ENCODE results near the gene GPR84. TPM values are rescaled to one million over a fixed set of nuclear protein-coding genes. Genes with fewer than 3 reads are reported as not detected.

Gene GPR84
- total RNA-seq, 1 donor from 2014 or later, result not detected

- no peak for TF ChIP-seq CTCF (IDR thresholded peaks at IDR 0.05; ENCODE audit: insufficient read depth, low read depth, low read length)
- TF ChIP-seq EZH2 (IDR thresholded peaks at IDR 0.05; ENCODE audit: insufficient read depth, low read length), result no peak
- no peak overlapping the region for H3K4me3 ChIP-seq (ENCODE audit: insufficient read depth, low read depth, low read length)
- Mint-ChIP-seq H3K9me3 (ENCODE audit: unreplicated experiment) (no peaks in the 10 kb centered on the region), H3K27me3 (ENCODE audit: low read depth, unreplicated experiment) (no peaks in the 10 kb centered on the region), H3K36me3 (ENCODE audit: low read depth, unreplicated experiment) (peaks cover 2% of the 10 kb centered on the region), H3K4me1 (ENCODE audit: low read depth, unreplicated experiment) (peaks cover 25% of the 10 kb centered on the region), H3K27ac (ENCODE audit: unreplicated experiment) (no peak overlapping the region), H3K4me3 (ENCODE audit: unreplicated experiment) (no peak overlapping the region)
- H3K9ac ChIP-seq (ENCODE audit: low read length), result no peak overlapping the region
- peaks cover 86% of the 10 kb centered on the region for H3K79me2 ChIP-seq (ENCODE audit: insufficient read depth, low read length)
- peaks cover 24% of the 10 kb centered on the region for H4K20me1 ChIP-seq (ENCODE audit: insufficient read depth, low read length)
- no peaks in the 10 kb centered on the region for H3K27me3 ChIP-seq (ENCODE audit: insufficient read depth, low read length)
- H2AFZ ChIP-seq (ENCODE audit: low read depth, low read length), result no peak overlapping the region
- H3K9me3 ChIP-seq (ENCODE audit: insufficient read depth, low read depth, low read length), result no peaks in the 10 kb centered on the region
- H3K27ac ChIP-seq (ENCODE audit: low read depth, low read length), result no peak overlapping the region
- H3K4me1 ChIP-seq (ENCODE audit: insufficient read depth, low read length), result peaks cover 19% of the 10 kb centered on the region
- FAIRE-seq, result no peak
- H3K36me3 ChIP-seq (ENCODE audit: insufficient read depth, low read length), result no peaks in the 10 kb centered on the region
- DNase-seq (ENCODE audit: low read depth), result no peak
- H3K4me2 ChIP-seq (ENCODE audit: low read length), result no peak overlapping the region
These were observed 32.8 kb downstream of the GPR84 start for GRCh38 chr12:54331461-54331860.

GRCh38 chr12:54330442-54330841 lies 33.8 kb downstream of the GPR84 start:
- H3K36me3 Mint-ChIP-seq (ENCODE audit: low read depth, unreplicated experiment), result peaks cover 2% of the 10 kb centered on the region
- no peak overlapping the region for H3K27ac ChIP-seq (ENCODE audit: low read depth, low read length)
- no peaks in the 10 kb centered on the region for H3K27me3 Mint-ChIP-seq (ENCODE audit: low read depth, unreplicated experiment)
- H3K79me2 ChIP-seq (ENCODE audit: insufficient read depth, low read length), result peaks cover 87% of the 10 kb centered on the region
- no peaks in the 10 kb centered on the region for H3K36me3 ChIP-seq (ENCODE audit: insufficient read depth, low read length)
- no peaks in the 10 kb centered on the region for H3K9me3 Mint-ChIP-seq (ENCODE audit: unreplicated experiment)
- TF ChIP-seq EZH2 (IDR thresholded peaks at IDR 0.05; ENCODE audit: insufficient read depth, low read length), result no peak
- TF ChIP-seq CTCF (IDR thresholded peaks at IDR 0.05; ENCODE audit: insufficient read depth, low read depth, low read length), result no peak
- H3K4me1 Mint-ChIP-seq (ENCODE audit: low read depth, unreplicated experiment), result peaks cover 28% of the 10 kb centered on the region
- H3K9me3 ChIP-seq (ENCODE audit: insufficient read depth, low read depth, low read length), result no peaks in the 10 kb centered on the region
- H3K9ac ChIP-seq (ENCODE audit: low read length), result no peak overlapping the region
- no peak overlapping the region for H2AFZ ChIP-seq (ENCODE audit: low read depth, low read length)
- no peak overlapping the region for H3K4me3 ChIP-seq (ENCODE audit: insufficient read depth, low read depth, low read length)
- H3K4me1 ChIP-seq (ENCODE audit: insufficient read depth, low read length), result peaks cover 22% of the 10 kb centered on the region
- H3K27ac Mint-ChIP-seq (ENCODE audit: unreplicated experiment), result no peak overlapping the region
- no peak overlapping the region for H3K4me3 Mint-ChIP-seq (ENCODE audit: unreplicated experiment)
- DNase-seq (ENCODE audit: low read depth) (no peak), FAIRE-seq (no peak)
- H3K27me3 ChIP-seq (ENCODE audit: insufficient read depth, low read length), result no peaks in the 10 kb centered on the region
- H4K20me1 ChIP-seq (ENCODE audit: insufficient read depth, low read length), result peaks cover 16% of the 10 kb centered on the region
- peak overlapping the region; percentile 45 for H3K4me2 ChIP-seq (ENCODE audit: low read length)

GRCh38 chr12:54329759-54330158 lies 34.5 kb downstream of the GPR84 start:
- Mint-ChIP-seq H3K36me3 (ENCODE audit: low read depth, unreplicated experiment) (peaks cover 5% of the 10 kb centered on the region), H3K27ac (ENCODE audit: unreplicated experiment) (no peak overlapping the region), H3K9me3 (ENCODE audit: unreplicated experiment) (no peaks in the 10 kb centered on the region), H3K27me3 (ENCODE audit: low read depth, unreplicated experiment) (no peaks in the 10 kb centered on the region), H3K4me1 (ENCODE audit: low read depth, unreplicated experiment) (peaks cover 28% of the 10 kb centered on the region), H3K4me3 (ENCODE audit: unreplicated experiment) (no peak overlapping the region)
- no peak overlapping the region for H3K27ac ChIP-seq (ENCODE audit: low read depth, low read length)
- no peak overlapping the region for H3K9ac ChIP-seq (ENCODE audit: low read length)
- no peaks in the 10 kb centered on the region for H3K9me3 ChIP-seq (ENCODE audit: insufficient read depth, low read depth, low read length)
- H3K4me1 ChIP-seq (ENCODE audit: insufficient read depth, low read length), result peaks cover 22% of the 10 kb centered on the region
- TF ChIP-seq CTCF (IDR thresholded peaks at IDR 0.05; ENCODE audit: insufficient read depth, low read depth, low read length) (no peak), EZH2 (IDR thresholded peaks at IDR 0.05; ENCODE audit: insufficient read depth, low read length) (no peak)
- H3K27me3 ChIP-seq (ENCODE audit: insufficient read depth, low read length), result no peaks in the 10 kb centered on the region
- peak overlapping the region; percentile 45 for H3K4me2 ChIP-seq (ENCODE audit: low read length)
- H3K4me3 ChIP-seq (ENCODE audit: insufficient read depth, low read depth, low read length), result no peak overlapping the region
- FAIRE-seq (no peak), DNase-seq (ENCODE audit: low read depth) (no peak)
- H3K36me3 ChIP-seq (ENCODE audit: insufficient read depth, low read length), result no peaks in the 10 kb centered on the region
- peaks cover 9% of the 10 kb centered on the region for H4K20me1 ChIP-seq (ENCODE audit: insufficient read depth, low read length)
- H3K79me2 ChIP-seq (ENCODE audit: insufficient read depth, low read length), result peaks cover 86% of the 10 kb centered on the region
- no peak overlapping the region for H2AFZ ChIP-seq (ENCODE audit: low read depth, low read length)
